WTC11 (cell line): ENCODE results near the gene CAMSAP1.

Experiments used
- AFF4 ChIP-seq: sonication (generic); formaldehyde crosslinking; IDR thresholded peaks from 2 replicates; pipeline ENCODE4 v1.8.1; 2023; ENCODE audit warnings: mild to moderate bottlenecking, missing genetic modification reagents, borderline replicate concordance
- TF ChIP-seq, protein P1 (sequence below): sonication (generic); formaldehyde crosslinking; IDR thresholded peaks from 2 replicates; pipeline ENCODE4 v1.8.0; 2022; ENCODE audit warnings: mild to moderate bottlenecking, missing genetic modification reagents
- TF ChIP-seq, protein P2 (sequence below): fragments of 200-600 bp; IDR thresholded peaks from 2 replicates; pipeline ENCODE4 v1.8.0; 2022; ENCODE audit warnings: antibody characterized with exemption

GRCh38 chr9:135770771-135771170, 136.6 kb downstream of the CAMSAP1 start:
- TF ChIP-seq, protein P1, sequence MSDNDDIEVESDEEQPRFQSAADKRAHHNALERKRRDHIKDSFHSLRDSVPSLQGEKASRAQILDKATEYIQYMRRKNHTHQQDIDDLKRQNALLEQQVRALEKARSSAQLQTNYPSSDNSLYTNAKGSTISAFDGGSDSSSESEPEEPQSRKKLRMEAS (CRISPR knock-in tag): no peak
- TF ChIP-seq, protein P2, sequence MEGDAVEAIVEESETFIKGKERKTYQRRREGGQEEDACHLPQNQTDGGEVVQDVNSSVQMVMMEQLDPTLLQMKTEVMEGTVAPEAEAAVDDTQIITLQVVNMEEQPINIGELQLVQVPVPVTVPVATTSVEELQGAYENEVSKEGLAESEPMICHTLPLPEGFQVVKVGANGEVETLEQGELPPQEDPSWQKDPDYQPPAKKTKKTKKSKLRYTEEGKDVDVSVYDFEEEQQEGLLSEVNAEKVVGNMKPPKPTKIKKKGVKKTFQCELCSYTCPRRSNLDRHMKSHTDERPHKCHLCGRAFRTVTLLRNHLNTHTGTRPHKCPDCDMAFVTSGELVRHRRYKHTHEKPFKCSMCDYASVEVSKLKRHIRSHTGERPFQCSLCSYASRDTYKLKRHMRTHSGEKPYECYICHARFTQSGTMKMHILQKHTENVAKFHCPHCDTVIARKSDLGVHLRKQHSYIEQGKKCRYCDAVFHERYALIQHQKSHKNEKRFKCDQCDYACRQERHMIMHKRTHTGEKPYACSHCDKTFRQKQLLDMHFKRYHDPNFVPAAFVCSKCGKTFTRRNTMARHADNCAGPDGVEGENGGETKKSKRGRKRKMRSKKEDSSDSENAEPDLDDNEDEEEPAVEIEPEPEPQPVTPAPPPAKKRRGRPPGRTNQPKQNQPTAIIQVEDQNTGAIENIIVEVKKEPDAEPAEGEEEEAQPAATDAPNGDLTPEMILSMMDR: no peak
- no peak for TF ChIP-seq AFF4 (CRISPR knock-in tag)
